HG03064 (cell line): Measurements from ENCODE around the gene CDK5RAP3.
A peak's percentile ranks its signal among the peaks of the same experiment; 100 is the strongest.
"Not testable (repeated sequence)": the region's sequence is repeated elsewhere in the genome, so short reads cannot be mapped to it uniquely, and the experiment has no call there.

ENCODE experiments used
- ATAC-seq: cut with Tn5 transposase; IDR thresholded peaks from one replicate; pipeline ENCODE4 v1.9.1; 2021; ENCODE audit warnings: low read depth; ENCODE audit not compliant: unreplicated experiment

CDK5RAP3 gene

DNA sequence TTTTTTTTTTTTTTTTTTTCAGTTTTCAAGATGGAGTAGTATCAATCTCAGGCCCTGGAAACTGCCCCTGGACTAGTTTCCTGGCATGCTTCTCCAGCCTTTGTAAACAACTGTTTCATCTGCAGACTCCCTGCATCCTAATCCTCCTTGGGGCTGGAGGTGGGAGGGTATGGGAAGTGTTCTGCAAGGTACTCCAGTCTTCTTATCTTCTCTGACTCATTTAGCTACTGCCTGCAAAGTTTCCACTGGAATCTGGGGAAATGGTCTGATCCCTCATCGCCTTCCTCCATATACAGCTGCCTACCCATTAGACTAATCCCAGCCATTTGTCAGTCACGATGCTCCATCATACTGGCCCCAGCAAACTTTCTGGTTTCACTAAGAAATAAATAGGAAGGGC, 45.2 kb downstream of the CDK5RAP3 start:
- ATAC-seq, result no peak

GRCh38 chr17:48017817-48018158, 46.9 kb downstream of the CDK5RAP3 start:
- not testable (repeated sequence) for ATAC-seq

DNA sequence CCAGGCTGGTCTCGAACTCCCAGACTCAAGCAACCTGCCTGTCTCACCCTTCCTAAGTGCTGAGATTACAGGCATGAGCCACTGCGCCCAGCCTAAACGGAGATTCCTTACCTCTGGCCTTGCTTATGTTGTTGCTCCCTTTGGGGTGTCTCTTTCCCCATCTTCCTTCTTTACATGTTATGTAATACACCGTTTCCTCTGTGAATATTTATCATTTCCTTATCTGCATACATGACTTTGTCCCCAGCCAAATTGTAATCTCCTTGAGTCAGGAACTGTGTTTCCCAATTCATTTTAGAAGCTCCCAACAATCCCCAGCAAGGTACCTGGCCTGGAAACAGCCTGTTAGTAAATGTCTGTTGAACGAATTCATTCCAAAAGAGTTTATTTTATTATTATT, 51.0 kb downstream of the CDK5RAP3 start:
- ATAC-seq, result no peak

DNA sequence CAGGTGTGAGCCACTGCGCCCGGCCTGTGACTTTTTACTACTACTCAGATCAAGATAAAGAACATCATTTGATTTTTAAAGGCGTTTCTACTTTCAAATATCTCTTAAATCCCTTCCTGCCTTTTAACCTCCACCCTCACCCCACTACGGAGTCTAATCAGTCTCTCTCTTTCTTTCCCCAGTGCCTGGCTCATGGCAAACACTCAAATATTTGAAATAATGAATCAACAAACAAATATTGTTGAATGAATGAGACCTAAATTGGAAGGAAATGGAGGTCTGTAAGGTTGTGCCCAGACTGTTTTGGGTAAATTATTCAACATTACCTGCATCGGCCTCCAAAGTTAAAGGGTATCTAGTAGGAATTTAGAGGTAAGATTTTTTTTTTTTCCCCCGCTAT, 52.0 kb downstream of the CDK5RAP3 start:
- ATAC-seq, result no peak

GRCh38 chr17:48023400-48024148, 52.7 kb downstream of the CDK5RAP3 start:
- no peak for ATAC-seq

- ATAC-seq, result no peak
These were observed 53.5 kb downstream of the CDK5RAP3 start for GRCh38 chr17:48024149-48025039.

DNA sequence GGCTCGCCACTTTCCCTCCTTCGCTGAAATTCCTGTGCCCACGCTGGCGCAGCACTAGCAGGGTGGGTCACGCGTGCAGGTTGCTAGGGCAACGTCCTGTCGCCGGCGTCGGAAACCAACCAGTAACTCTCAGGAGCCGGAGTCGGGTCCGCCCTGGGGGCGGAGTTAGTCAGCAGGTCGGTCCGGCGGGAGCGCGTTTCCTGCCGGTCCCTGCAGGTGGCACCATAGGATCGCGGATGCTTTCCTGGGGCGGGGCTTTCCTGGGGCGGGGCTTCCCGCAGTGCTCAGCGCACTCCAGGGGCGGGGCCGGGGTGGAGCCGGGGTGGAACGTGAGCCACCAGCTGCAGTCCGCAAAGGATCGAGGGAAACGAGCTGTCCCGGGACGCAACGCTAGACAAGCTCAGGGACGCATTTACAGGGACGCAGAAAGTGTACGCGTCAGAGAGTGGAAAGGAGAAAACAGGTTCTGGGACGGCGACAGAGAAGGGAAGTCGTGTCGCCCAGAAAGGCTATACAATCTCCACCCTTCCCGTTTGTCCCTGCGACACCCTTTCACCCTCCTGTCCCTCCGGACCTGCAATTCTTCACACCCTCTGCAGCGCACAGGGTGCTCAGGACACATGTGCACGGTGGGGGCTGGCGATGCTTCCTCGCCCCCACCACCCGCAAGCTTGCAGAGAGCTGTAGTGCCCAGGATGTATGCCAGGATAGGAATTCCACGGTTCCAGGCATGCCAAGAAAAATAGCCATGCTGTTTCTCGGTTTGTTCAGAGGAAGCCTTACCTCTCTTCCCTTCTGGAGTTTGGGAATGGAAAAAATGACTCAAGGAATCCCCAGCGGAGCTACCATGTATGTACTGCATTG, 54.4 kb downstream of the CDK5RAP3 start:
- ATAC-seq, result peak; percentile 72

- ATAC-seq, result no peak
These were observed 55.1 kb downstream of the CDK5RAP3 start for GRCh38 chr17:48025904-48026501.

DNA sequence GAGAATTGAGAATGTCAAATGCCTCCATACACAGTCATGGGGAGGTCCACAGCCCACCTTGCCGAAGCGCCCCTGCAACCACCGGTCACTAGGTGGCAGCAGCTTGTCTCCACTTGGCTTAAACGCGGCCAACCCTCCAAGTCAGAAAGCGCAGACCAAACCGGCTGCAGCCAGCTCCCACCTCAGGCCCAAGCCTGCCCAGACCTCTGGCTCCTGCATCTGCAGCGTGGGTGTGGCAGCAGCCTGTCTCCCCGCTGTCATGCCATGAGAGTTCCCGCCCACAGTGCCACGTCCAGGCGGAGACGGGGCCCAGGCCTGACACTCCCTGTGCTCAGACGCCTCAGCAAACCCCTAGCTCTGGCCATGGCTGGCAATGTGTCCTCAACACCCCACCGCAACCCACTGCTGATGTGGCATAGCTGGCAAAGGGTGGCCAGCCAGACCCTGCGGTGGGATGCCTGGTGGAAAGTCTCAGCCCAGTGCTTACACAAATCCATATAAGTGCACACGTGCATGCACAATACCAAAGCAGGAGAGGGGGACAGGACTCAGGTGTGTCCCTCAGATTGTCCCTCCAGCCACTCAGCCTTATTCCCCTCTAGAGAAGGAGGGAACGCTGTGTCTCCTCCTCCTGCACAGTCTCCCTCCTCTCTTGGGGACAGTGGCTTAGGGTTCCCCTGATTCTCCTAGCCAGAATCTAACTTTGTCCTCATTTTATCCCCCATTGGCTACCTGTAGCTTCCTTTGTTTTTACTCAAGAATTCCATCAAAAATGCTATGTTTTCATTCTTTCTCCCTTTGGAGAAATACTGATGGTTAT, 55.8 kb downstream of the CDK5RAP3 start:
- no peak for ATAC-seq

DNA sequence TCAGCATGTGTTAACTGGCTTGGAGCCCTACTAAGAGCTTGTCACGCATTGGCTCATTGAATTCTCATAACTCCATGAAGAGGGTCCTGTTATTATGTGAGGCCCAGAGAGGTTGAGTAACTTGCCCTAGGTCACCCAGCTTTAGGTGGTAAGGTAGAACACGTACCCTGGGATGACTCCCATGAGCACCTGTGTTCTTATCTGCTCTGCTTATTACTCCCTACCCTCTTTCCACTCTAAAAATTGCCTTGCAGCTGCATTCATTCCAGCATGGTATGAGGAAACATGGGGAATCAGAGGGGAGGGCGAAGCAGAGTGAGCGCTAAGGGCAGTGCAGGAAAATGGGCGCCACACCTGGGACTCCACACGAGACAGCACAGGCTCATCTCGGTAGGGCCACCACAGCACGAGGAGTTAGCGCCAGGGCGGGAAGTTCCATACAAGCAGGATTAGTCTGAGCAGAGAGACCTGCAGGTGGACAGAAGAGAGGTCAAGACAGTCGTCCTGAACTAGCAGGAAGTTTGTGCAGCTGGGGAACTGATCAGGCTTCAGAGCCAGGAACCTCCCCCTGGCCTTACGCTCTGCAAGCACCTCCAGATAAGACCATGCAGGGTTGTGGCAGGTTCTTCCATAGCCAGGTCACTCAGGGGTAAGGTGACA, 56.5 kb downstream of the CDK5RAP3 start:
- no peak for ATAC-seq

- no peak for ATAC-seq
These were observed 57.8 kb downstream of the CDK5RAP3 start for GRCh38 chr17:48028736-48029135.

GRCh38 chr17:48030531-48030930, 59.6 kb downstream of the CDK5RAP3 start:
- no peak for ATAC-seq
